G401.6 (cell line): ENCODE measurements around the gene CACNB2.
A peak's percentile ranks its signal among the peaks of the same experiment; 100 is the strongest.
"Not testable (repeated sequence)": the region's sequence is repeated elsewhere in the genome, so short reads cannot be mapped to it uniquely, and the experiment has no call there.

Source experiments
- FAIRE-seq: peaks from 2 replicates; lab custom pipeline; 2012; peaks lifted over from hg19 to GRCh38; lab: Jason Lieb, UNC

CACNB2 gene

GRCh38 chr10:18145652-18146051, 5.4 kb downstream of the CACNB2 start:
- FAIRE-seq = no peak

GRCh38 chr10:18149196-18149800, 9.1 kb downstream of the CACNB2 start:
- no peak for FAIRE-seq

GRCh38 chr10:18151356-18151890, 11.2 kb downstream of the CACNB2 start:
- FAIRE-seq = no peak

GRCh38 chr10:18153381-18153780, 13.2 kb downstream of the CACNB2 start:
- FAIRE-seq = not testable (repeated sequence)

- no peak for FAIRE-seq
Measured at GRCh38 chr10:18155321-18155720, 15.1 kb downstream of the CACNB2 start.

GRCh38 chr10:18156797-18157196, 16.6 kb downstream of the CACNB2 start:
- FAIRE-seq = not testable (repeated sequence)

GRCh38 chr10:18157881-18158280, 17.7 kb downstream of the CACNB2 start:
- FAIRE-seq = no peak

GRCh38 chr10:18158773-18159265, 18.6 kb downstream of the CACNB2 start:
- FAIRE-seq = no peak

- FAIRE-seq = no peak
Measured at GRCh38 chr10:18159557-18159956, 19.3 kb downstream of the CACNB2 start.

- FAIRE-seq = no peak
Measured at GRCh38 chr10:18162021-18162627, 21.9 kb downstream of the CACNB2 start.

- no peak for FAIRE-seq
Measured at GRCh38 chr10:18164093-18164492, 23.9 kb downstream of the CACNB2 start.

- FAIRE-seq = no peak
Measured at GRCh38 chr10:18164748-18165361, 24.6 kb downstream of the CACNB2 start.

- FAIRE-seq = no peak
Measured at GRCh38 chr10:18178854-18179483, 38.7 kb downstream of the CACNB2 start.

- FAIRE-seq = no peak
Measured at GRCh38 chr10:18179891-18180290, 39.7 kb downstream of the CACNB2 start.

GRCh38 chr10:18181382-18181781, 41.2 kb downstream of the CACNB2 start:
- FAIRE-seq = not testable (repeated sequence)

- no peak for FAIRE-seq
Measured at GRCh38 chr10:18185621-18186020, 45.4 kb downstream of the CACNB2 start.

- FAIRE-seq = no peak
Measured at GRCh38 chr10:18190840-18191239, 50.6 kb downstream of the CACNB2 start.

- no peak for FAIRE-seq
Measured at GRCh38 chr10:18194634-18195033, 54.4 kb downstream of the CACNB2 start.

GRCh38 chr10:18195060-18195799, 55.0 kb downstream of the CACNB2 start:
- FAIRE-seq = no peak

- FAIRE-seq = no peak
Measured at GRCh38 chr10:18196806-18197550, 56.8 kb downstream of the CACNB2 start.

GRCh38 chr10:18197706-18198105, 57.5 kb downstream of the CACNB2 start:
- peak; percentile 97 for FAIRE-seq
